NCI-H748 (cell line): ENCODE data around the gene ZNF532.

Experiments
- DNase-seq: peaks from one replicate; lab custom pipeline; 2025; ENCODE audit not compliant: unreplicated experiment; lab: John Stamatoyannopoulos, UW

The ZNF532 gene

DNA sequence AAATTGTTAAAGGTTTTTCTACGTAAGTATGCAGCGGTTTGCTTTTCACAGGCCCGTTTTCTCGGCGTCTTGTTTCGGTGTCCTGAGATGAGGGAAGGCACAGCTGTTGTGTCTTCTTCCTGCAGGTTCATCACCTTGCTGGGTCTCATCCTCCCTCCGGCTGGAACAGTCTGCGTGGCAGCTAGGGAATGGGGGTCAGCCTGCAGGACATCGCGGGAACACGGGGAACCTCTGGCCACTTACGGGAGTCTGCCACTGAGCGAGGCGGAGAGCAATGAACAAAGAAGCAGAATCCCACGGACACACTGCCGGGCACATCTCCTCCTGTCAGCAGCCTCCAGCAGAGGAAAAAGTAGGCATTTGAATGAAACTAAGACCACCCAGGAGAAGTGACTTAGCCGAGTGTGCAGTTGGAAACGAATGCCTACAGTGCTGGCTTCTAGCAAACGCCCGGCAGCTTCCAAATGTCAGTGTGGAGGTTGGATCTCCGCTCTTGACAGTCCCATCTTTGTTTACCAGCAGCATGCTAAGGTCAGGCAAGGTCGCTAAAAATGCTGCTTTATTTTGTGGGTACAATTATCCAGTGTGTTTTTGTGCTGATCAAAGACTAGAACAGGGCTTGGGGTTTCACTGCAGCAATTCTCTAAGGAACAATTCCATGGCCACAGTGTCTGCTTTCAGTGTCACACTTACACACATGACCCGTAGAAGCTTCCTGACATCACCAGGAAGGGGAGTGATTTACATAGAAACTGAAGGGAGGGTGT is 165.2 kb downstream of the ZNF532 start:
- no peak for DNase-seq

DNA sequence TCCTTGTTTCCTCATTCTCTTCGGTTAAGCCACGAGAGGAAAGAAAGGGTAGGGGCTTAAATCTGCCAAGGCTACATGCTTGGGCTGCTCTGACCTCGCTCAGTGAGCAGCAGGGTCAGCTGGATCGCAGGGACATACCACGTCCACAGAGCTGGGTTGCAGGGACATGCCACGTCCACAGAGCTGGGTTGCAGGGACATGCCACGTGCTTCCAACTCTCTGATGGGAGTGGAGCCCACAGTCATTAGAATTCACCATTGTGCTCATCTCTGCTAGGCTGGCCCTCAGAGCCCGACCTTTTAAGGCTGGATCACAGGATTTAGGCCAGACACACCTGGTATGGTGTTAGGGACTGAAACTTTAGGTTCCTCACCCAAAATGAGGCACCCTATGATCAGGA is 167.6 kb downstream of the ZNF532 start:
- DNase-seq = no peak

DNA sequence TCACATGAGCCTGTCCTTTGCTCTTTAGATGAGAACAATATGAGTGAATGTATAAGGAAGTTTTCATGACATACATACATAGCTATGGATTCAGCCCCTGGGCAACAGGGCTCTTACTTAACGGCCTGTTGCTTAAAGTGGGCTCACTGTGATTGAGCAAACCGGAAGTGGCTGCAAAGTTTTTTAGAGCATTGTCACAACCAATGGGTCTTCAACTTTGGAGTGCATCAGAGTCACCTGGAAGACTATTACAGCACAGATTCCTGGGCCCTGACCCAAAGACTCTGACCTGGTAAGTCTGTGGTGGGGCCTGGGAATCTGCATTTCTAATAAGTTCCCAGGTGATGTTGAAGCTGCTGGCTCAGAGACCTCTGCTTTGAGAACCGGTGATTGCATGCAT is 168.7 kb downstream of the ZNF532 start:
- no peak for DNase-seq

DNA sequence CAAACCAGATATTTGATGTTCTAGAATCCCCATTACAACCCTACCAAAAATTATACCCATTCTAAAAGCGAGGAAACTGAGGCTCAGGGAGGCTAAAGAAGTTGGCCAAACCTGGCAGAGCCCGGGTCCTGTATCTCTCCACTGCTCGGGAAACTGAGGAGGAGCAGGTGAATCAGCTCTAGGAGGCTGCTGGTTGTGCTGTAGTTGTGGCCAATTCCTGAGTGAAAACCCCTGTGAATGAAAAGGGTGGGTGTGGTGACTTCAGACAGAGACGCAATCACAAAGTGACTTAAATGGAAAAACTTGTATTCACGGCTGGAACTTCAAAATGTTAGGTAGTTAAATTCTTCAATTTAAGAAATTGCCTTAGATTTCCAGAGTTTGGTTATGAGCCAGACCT is 169.3 kb downstream of the ZNF532 start:
- DNase-seq = no peak

DNA sequence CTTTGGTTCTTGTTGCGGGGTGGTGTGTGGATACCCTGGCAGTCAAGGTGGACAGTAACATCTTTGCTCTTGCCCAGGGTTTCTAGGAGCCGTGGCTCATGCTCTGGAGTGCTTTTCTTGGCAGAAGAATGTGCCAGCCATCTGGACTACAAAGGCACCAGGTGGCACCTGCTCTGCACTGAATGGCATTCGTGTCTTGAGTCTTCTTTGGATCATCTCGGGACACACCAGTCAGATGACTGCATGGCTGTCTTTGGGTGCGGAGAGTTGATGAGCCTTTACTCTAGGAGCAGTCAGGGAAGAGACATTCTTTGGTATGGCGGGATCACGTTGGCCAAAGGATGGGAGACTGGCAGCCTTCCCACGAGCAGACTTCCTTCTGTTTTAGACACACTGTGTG is 170.9 kb downstream of the ZNF532 start:
- DNase-seq = no peak
